ENCODE results near the gene PADI4. TPM values are rescaled to one million over a fixed set of nuclear protein-coding genes. Genes with fewer than 3 reads are reported as not detected.

The PADI4 gene
- total and polyA plus RNA-seq, 2 of the 8 experiments (the other 6 are each of a cell fraction or from before 2014, with no cell fraction given) = 0.29 TPM; not detected in 1

DNA sequence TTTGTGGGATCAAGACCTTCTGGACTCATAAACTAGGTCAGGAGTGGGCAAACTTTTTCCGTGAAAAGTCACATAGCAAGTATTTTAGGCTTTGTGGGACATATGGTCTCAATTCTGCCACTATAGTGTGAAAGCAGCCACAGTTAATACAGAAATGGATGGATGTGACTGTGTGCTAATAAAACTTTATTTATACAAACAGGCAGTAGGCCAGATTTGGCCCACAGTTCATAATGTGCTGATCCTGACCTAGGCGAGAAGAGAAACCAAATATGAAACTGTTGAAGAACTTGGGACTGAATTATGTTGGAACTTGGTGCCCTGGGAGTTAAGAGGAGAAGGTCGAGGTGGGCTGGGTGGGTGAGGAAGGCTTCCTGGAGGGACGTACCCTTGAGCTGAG, 42.0 kb upstream of the PADI4 start:
- Histone ChIP-seq H2BK120ac (replicated peaks; ENCODE audit: low read depth, low read length) (no peak overlapping the region), H4K91ac (replicated peaks; ENCODE audit: insufficient read length, low read length) (no peak overlapping the region), H2BK12ac (ENCODE audit: low read depth, low read length) (no peak overlapping the region), H3K4me2 (ENCODE audit: insufficient read depth in 1 of 2, low read depth in 2 of 2, low read length in 2 of 2) (no peak overlapping the region), H3K79me2 (ENCODE audit: control insufficient read depth in 1 of 2, insufficient read depth in 2 of 2, low read length in 2 of 2) (no peaks in the 10 kb centered on the region), H2BK15ac (ENCODE audit: low read length) (no peak overlapping the region), H3K14ac (ENCODE audit: insufficient read length) (no peak overlapping the region), H4K5ac (ENCODE audit: insufficient read length, low read depth, low read length) (no peak overlapping the region), H3K56ac (replicated peaks; ENCODE audit: insufficient read length, low read depth, low read length) (no peak overlapping the region), H3K27ac (ENCODE audit: low read depth, low read length) (no peak overlapping the region), H3K4me1 (replicated peaks in 1 of 4; ENCODE audit: control insufficient read depth in 3 of 4, insufficient read depth in 4 of 4, low read length in 3 of 4) (no peaks in the 10 kb centered on the region; a peak in 1 of 7 replicates), H3K27me3 (replicated peaks in 1 of 4; ENCODE audit: control insufficient read depth in 3 of 4, extremely low read depth in 1 of 4, insufficient read depth in 3 of 4, low read length in 3 of 4) (no peaks in the 10 kb centered on the region), H3K4me3 (ENCODE audit: extremely low read depth in 1 of 4, insufficient read depth in 2 of 4, low read depth in 3 of 4, low read length in 4 of 4) (no peak overlapping the region), H3K23me2 (ENCODE audit: low read depth, low read length) (no peaks in the 10 kb centered on the region), H4K20me1 (replicated peaks in 1 of 2; ENCODE audit: control insufficient read depth in 1 of 2, insufficient read depth in 2 of 2, low read length in 2 of 2) (no peaks in the 10 kb centered on the region), H3K23ac (ENCODE audit: insufficient read length) (no peak overlapping the region), H2AFZ (ENCODE audit: low read length) (no peak overlapping the region), H2AK5ac (ENCODE audit: low read depth, low read length) (no peak overlapping the region), H2BK20ac (ENCODE audit: low read length) (no peak overlapping the region), H3K4ac (replicated peaks; ENCODE audit: insufficient read length, low read depth, low read length) (no peak overlapping the region), H3K9me3 (ENCODE audit: insufficient read depth in 2 of 2, low read depth in 1 of 2, low read length in 1 of 2) (no peaks in the 10 kb centered on the region), H3K9ac (replicated peaks in 1 of 4; ENCODE audit: extremely low read depth in 1 of 4, low read depth in 3 of 4, low read length in 3 of 4) (no peak overlapping the region), H3K36me3 (ENCODE audit: control insufficient read depth in 2 of 4, insufficient read depth in 4 of 4, low read length in 3 of 4) (no peaks in the 10 kb centered on the region), H3K79me1 (ENCODE audit: low read depth, low read length) (no peaks in the 10 kb centered on the region), H4K8ac (ENCODE audit: extremely low read depth, insufficient read depth, low read length) (no peak overlapping the region), H2BK5ac (ENCODE audit: low read depth, low read length) (0 out of 2 replicates have a peak overlapping the region, but pooled peaks have one; percentile 13), H3K18ac (ENCODE audit: extremely low read depth, low read length) (no peak overlapping the region)
- ChIA-PET CTCF (ENCODE audit: partially characterized antibody) (interaction anchor here (0.7 to 2.2 kb wide), 8 partner anchors 10 to 206 kb away, joined by 3 to 9 read pairs (median 4); no protein-coding TSS in a partner anchor), POLR2A (ENCODE audit: partially characterized antibody) (no interaction called here)
- FAIRE-seq = no peak
- 87% methylated on average over 4 of the region's 4 CpGs; no CpG with 5 or more reads in 1 of the 2 experiments for WGBS, 2 experiments (ENCODE audit: extremely low coverage in 1 of 2, insufficient coverage in 1 of 2, insufficient read length in 1 of 2, insufficient replicate concordance in 2 of 2, low coverage in 1 of 2, low lambda C conversion rate in 2 of 2, missing lambda C conversion rate in 1 of 2)
- DNase-seq (ENCODE audit: low read depth in 1 of 2, low spot score in 2 of 2) = no peak
- TF ChIP-seq ZNF274 (IDR thresholded peaks at IDR 0.05; ENCODE audit: borderline replicate concordance, extremely low read depth, low read length) (no peak), CTBP2 (IDR thresholded peaks at IDR 0.05; ENCODE audit: borderline replicate concordance, insufficient read depth, insufficient read length, low read length) (no peak), CHD1 (IDR thresholded peaks at IDR 0.05; ENCODE audit: low read depth, low read length) (no peak), SP2 (IDR thresholded peaks at IDR 0.05; ENCODE audit: low read length) (no peak), RBBP5 (IDR thresholded peaks at IDR 0.05; ENCODE audit: borderline replicate concordance, low read depth, low read length) (no peak), MAFK (IDR thresholded peaks at IDR 0.05; ENCODE audit: low read depth, low read length) (no peak), EGR1 (IDR thresholded peaks at IDR 0.05; ENCODE audit: borderline replicate concordance, low read depth, low read length) (no peak), KDM4A (IDR thresholded peaks at IDR 0.05; ENCODE audit: low read depth, low read length, severe bottlenecking) (no peak), JUND (IDR thresholded peaks at IDR 0.05; ENCODE audit: low read length) (no peak)
- TF ChIP-seq, protein P1, sequence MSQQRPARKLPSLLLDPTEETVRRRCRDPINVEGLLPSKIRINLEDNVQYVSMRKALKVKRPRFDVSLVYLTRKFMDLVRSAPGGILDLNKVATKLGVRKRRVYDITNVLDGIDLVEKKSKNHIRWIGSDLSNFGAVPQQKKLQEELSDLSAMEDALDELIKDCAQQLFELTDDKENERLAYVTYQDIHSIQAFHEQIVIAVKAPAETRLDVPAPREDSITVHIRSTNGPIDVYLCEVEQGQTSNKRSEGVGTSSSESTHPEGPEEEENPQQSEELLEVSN (IDR thresholded peaks at IDR 0.05) = no peak
- TF ChIP-seq, protein P2, sequence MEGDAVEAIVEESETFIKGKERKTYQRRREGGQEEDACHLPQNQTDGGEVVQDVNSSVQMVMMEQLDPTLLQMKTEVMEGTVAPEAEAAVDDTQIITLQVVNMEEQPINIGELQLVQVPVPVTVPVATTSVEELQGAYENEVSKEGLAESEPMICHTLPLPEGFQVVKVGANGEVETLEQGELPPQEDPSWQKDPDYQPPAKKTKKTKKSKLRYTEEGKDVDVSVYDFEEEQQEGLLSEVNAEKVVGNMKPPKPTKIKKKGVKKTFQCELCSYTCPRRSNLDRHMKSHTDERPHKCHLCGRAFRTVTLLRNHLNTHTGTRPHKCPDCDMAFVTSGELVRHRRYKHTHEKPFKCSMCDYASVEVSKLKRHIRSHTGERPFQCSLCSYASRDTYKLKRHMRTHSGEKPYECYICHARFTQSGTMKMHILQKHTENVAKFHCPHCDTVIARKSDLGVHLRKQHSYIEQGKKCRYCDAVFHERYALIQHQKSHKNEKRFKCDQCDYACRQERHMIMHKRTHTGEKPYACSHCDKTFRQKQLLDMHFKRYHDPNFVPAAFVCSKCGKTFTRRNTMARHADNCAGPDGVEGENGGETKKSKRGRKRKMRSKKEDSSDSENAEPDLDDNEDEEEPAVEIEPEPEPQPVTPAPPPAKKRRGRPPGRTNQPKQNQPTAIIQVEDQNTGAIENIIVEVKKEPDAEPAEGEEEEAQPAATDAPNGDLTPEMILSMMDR (IDR thresholded peaks at IDR 0.05; ENCODE audit: control extremely low read depth in 1 of 3, insufficient read depth in 1 of 3, low read depth in 1 of 3, low read length in 3 of 3) = no peak

Measured in H1 (cell line).